SKM-1 treated with dmso at 0.1 percent for 144 hours (cell line): ENCODE data around the gene PTGER2.

Source experiments
- DNase-seq: peaks from one replicate; lab custom pipeline; 2025; ENCODE audit not compliant: unreplicated experiment; lab: John Stamatoyannopoulos, UW

PTGER2 gene

GRCh38 chr14:52304248-52304904 is 9.7 kb upstream of the PTGER2 start:
- no peak for DNase-seq

- DNase-seq, result no peak
These were observed 9.1 kb upstream of the PTGER2 start for GRCh38 chr14:52305014-52305413.

GRCh38 chr14:52307376-52307775 is 6.7 kb upstream of the PTGER2 start:
- no peak for DNase-seq

DNA sequence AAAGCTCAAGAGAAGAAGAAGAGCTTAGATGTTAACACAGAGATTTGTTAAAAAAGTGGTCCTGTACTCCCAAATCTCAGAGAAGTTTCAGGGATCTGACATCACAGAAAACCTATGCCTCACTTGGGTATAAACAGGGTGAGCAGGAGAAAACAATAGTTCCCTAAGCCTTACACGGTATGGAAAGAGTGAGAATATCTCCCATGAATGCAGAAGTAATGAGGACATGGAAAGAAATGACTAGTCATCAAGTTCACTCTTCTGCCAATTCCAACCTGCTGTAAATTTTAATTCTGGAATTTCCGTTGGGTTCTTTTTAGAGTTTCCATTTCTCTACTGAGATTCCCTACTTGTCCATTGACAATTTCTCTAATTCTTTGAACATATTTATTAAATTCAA is 6.2 kb upstream of the PTGER2 start:
- DNase-seq, result no peak

- no peak for DNase-seq
These were observed 3.6 kb upstream of the PTGER2 start for GRCh38 chr14:52310541-52310940.

GRCh38 chr14:52312931-52313355 is 1.2 kb upstream of the PTGER2 start:
- no peak for DNase-seq

- DNase-seq, result no peak
These were observed 650 bp upstream of the PTGER2 start for GRCh38 chr14:52313462-52313861.

DNA sequence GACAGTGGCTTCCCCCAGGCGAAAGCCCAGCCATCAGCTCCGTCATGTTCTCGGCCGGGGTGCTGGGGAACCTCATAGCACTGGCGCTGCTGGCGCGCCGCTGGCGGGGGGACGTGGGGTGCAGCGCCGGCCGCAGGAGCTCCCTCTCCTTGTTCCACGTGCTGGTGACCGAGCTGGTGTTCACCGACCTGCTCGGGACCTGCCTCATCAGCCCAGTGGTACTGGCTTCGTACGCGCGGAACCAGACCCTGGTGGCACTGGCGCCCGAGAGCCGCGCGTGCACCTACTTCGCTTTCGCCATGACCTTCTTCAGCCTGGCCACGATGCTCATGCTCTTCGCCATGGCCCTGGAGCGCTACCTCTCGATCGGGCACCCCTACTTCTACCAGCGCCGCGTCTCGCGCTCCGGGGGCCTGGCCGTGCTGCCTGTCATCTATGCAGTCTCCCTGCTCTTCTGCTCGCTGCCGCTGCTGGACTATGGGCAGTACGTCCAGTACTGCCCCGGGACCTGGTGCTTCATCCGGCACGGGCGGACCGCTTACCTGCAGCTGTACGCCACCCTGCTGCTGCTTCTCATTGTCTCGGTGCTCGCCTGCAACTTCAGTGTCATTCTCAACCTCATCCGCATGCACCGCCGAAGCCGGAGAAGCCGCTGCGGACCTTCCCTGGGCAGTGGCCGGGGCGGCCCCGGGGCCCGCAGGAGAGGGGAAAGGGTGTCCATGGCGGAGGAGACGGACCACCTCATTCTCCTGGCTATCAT is 663 bp downstream of the PTGER2 start:
- no peak for DNase-seq

DNA sequence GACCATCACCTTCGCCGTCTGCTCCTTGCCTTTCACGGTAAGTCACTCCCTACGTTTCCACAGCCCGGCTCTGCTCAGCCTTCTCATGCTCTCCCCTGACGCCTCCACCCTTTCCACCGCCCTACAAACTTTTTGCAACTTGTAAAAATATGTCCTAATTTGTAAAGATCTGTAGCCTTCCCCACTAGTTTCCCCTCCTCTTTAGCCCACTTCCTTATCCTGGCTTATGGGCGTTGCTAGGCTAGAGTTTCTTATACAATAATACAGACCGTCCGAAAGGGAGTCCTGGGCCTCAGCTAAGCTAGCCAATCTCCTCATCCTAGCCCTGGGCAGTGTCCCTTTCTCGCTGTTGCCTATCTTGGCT is 1.2 kb downstream of the PTGER2 start:
- DNase-seq, result no peak

GRCh38 chr14:52318062-52318461 is 4.0 kb downstream of the PTGER2 start:
- DNase-seq, result no peak

- DNase-seq, result no peak
These were observed 4.9 kb downstream of the PTGER2 start for GRCh38 chr14:52318826-52319645.

DNA sequence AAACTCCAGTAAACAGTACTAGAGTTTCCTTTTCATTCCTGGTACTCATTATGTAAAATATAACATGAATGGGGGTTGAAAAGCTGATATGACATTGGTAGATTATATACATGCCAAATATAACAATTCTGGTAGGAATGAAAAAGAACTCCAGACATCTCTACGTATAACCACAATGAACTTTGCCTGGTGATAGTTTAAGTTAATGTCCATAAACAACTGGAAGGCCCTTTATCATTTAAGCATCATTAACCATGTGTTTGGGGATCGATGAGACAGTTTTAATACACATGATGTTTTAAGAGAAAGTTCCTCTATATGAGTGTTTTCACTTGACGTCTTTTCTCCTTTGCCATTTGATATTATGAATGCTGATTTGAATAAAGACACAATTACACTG is 5.8 kb downstream of the PTGER2 start:
- DNase-seq, result no peak

- peak; percentile 69 for DNase-seq
These were observed 11.0 kb downstream of the PTGER2 start for GRCh38 chr14:52325126-52325525.

DNA sequence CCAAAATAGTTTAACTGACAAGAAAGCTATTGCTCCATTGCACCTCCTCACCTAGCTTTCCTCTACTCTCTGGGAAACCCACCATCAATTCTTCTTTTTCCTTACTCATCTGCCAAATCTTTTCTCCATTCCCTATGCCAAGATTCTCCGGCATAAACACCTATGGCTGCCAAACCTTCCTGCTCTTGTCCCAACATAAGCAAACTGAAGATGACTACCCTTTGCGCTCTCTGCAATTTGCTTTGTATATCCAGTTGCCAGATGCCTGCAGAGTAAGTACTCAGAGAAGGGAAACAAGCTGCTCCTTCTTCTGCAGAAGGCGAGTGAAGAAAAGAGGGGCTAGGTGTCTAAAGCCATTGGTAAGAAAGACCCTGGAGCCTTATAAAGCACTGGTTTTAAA is 11.5 kb downstream of the PTGER2 start:
- DNase-seq, result no peak

DNA sequence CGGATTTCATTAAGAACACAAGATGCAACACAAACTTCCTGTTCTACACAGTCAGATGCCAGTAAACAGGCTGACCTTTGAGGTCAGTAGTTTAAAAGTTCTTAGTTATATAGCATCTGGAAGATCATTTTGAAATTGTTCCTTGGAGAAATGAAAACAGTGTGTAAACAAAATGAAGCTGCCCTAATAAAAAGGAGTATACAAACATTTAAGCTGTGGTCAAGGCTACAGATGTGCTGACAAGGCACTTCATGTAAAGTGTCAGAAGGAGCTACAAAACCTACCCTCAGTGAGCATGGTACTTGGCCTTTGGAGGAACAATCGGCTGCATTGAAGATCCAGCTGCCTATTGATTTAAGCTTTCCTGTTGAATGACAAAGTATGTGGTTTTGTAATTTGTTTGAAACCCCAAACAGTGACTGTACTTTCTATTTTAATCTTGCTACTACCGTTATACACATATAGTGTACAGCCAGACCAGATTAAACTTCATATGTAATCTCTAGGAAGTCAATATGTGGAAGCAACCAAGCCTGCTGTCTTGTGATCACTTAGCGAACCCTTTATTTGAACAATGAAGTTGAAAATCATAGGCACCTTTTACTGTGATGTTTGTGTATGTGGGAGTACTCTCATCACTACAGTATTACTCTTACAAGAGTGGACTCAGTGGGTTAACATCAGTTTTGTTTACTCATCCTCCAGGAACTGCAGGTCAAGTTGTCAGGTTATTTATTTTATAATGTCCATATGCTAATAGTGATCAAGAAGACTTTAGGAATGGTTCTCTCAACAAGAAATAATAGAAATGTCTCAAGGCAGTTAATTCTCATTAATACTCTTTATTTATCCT is 13.5 kb downstream of the PTGER2 start:
- DNase-seq, result no peak

DNA sequence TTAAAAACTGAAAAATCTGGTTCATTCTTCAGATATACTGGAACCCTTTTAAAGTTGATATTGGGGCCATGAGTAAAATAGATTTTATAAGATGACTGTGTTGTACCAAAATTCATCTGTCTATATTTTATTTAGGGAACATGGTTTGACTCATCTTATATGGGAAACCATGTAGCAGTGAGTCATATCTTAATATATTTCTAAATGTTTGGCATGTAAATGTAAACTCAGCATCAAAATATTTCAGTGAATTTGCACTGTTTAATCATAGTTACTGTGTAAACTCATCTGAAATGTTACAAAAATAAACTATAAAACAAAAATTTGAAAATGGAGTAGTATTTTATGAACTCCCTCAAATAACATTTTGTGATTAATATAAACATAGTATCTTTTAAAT is 14.2 kb downstream of the PTGER2 start:
- DNase-seq, result no peak

- DNase-seq, result no peak
These were observed 15.7 kb downstream of the PTGER2 start for GRCh38 chr14:52329678-52330369.

- no peak for DNase-seq
These were observed 18.2 kb downstream of the PTGER2 start for GRCh38 chr14:52332269-52332668.

DNA sequence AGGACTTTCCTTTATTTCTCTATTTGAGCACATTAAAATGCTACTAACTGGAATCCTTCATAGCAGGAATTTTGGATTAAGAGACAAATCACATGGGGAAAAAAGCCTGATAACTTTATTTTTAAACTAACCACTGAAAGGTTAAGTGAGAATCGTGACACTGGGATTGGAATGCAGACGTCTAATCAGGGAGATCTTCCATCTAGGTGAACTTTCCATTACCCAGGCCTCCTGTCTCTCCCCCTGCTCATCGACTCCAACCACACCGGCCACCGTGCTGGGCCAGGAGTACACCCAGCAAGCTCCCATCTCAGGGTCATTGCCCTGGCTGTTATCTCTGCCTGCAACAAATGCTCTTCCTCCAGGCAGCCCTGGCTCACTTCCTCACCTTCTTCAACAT is 19.0 kb downstream of the PTGER2 start:
- no peak for DNase-seq

DNA sequence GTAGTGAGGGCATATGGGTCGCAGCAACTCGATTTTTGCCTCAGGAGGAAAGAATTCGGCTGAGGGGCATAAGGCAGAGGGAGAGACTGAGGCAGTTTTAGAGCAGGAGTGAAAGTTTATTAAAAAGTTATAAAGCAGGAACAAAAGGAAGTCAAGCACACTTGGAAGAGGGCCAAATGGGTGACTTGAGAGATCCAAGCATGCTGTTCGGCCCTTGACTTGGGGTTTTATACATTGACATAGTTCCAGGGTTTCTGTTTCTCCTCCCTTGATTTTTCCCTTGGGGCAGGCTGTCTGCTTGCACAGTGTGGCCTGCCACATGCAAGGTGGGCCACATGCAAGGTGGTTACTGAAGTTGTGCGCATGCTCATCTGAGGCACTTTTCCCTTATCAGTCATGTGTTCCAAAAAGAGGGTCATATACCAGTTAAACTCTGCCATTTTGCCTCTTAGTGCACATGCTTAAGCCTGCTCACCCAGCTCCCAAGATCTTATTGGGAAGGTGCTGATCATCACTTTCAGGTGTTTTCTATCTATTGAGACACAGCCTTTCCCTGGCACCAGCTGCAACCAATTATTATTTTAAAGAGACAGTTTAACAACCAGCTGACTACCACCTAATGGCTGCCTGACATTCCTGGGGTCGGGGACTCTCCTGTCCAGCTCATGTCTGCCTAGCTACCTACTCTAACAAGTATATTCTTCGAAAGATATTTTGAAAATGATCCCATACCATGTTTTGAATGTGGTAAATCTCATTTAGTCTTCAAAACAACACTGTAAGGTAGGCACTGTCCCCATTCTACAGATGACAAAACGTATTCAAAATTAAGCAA is 19.9 kb downstream of the PTGER2 start:
- DNase-seq, result no peak
